Left lung (tissue), 10 donors: ENCODE results near the gene POLD4. TPM values are rescaled to one million over a fixed set of nuclear protein-coding genes. Genes with fewer than 3 reads are reported as not detected.

Experiments used
- ATAC-seq: fragments of 200-7000 bp; cut with Tn5 transposase; one replicate; pipeline ENCODE4 v1.9.1; 2020; ENCODE audit warnings: moderate library complexity
- DNase-seq, 4 donors: peaks; one replicate each; pipeline ENCODE4 v3.0.0-alpha.2; 2013 to 2020
- H3K27ac ChIP-seq, 2 donors: fragments of 200-600 bp; sonication (generic) in 1 of 2; one replicate each; pipeline versions ENCODE4 v1.5.0 to v1.8.0; 2020 to 2021
- H3K27me3 ChIP-seq, 2 donors: fragments of 200-600 bp; sonication (generic) in 1 of 2; one replicate each; pipeline versions ENCODE4 v1.5.0 to v1.8.0; 2020 to 2021
- H3K36me3 ChIP-seq, 2 donors: fragments of 200-600 bp; sonication (generic) in 1 of 2; one replicate each; pipeline versions ENCODE4 v1.5.0 to v1.8.0; 2020 to 2021
- H3K4me1 ChIP-seq, 2 donors: fragments of 200-600 bp; one replicate each; pipeline ENCODE4 v1.8.0; 2021
- H3K4me3 ChIP-seq, 2 donors: fragments of 200-600 bp; sonication (generic) in 1 of 2; one replicate each; pipeline versions ENCODE4 v1.5.0 to v1.8.0; 2020 to 2021; ENCODE audit warnings: mild to moderate bottlenecking in 1 of 2
- H3K9me3 ChIP-seq, 2 donors: fragments of 200-600 bp; sonication (generic) in 1 of 2; one replicate each; pipeline versions ENCODE4 v1.5.0 to v1.8.0; 2020 to 2021
- CTCF ChIP-seq, 2 donors: fragments of 200-600 bp; sonication (generic) in 1 of 2; IDR thresholded peaks; one replicate each; pipeline versions ENCODE4 v1.5.0 to v1.8.0; 2021; ENCODE audit warnings: antibody characterized with exemption in 2 of 2
- intact Hi-C, 2 donors: fragments of 100-400 bp; cut with DNase I; formaldehyde crosslinking; loops; one replicate each; pipeline versions ENCODE4 v1.11.2 to v1.14.2; 2022
- polyA plus RNA-seq, 6 donors: library from polyadenylated mRNA; unstranded; fragments of 120-200 nt; gene quantifications; one replicate each; pipeline ENCODE4 v1.2.1, GENCODE V29; 2013; ENCODE audit not compliant: insufficient read length in 6 of 6
- total RNA-seq, 2 donors: library from RNA; stranded (reverse); fragmentation: NEBNext Ultra II Directional; extraction: Animal tissue kit (Norgen Biotek cat#: 25700); gene quantifications; one replicate each; pipeline ENCODE4 v1.2.1, GENCODE V29; 2021
- donor health status: DM: no; HTN: yes; CAD: no.
- donor health status: DM: no; HTN: no; CAD: no.

Gene POLD4
- total and polyA plus RNA-seq, 8 donors, result 26.7 to 77.3 (median 33.8) TPM

- Histone ChIP-seq H3K9me3 (no peaks in the 10 kb centered on the region), H3K4me3 (no peak overlapping the region), H3K27me3 (no peaks in the 10 kb centered on the region), H3K27ac (no peak overlapping the region), H3K4me1 (peaks cover 0 to 32% of the 10 kb centered on the region in 2 donors), H3K36me3 (peaks cover 0 to 50% of the 10 kb centered on the region in 2 donors)
- TF ChIP-seq CTCF (IDR thresholded peaks at IDR 0.05), result no peak
- intact Hi-C loops, result no loop called here
- DNase-seq, result peak in 1 of 4 donors; percentile 57
- ATAC-seq, result no peak
Observed at GRCh38 chr11:67309661-67310061, 43.7 kb downstream of the POLD4 start.

- Histone ChIP-seq H3K4me3 (no peak overlapping the region), H3K27ac (no peak overlapping the region), H3K36me3 (peaks cover 0 to 50% of the 10 kb centered on the region in 2 donors), H3K27me3 (no peaks in the 10 kb centered on the region), H3K4me1 (peaks cover 0 to 37% of the 10 kb centered on the region in 2 donors), H3K9me3 (no peaks in the 10 kb centered on the region)
- ATAC-seq (no peak), DNase-seq (peak in 1 of 4 donors; percentile 49)
- intact Hi-C loops, result no loop called here
- no peak for TF ChIP-seq CTCF (IDR thresholded peaks at IDR 0.05)
Observed at GRCh38 chr11:67309166-67309565, 44.2 kb downstream of the POLD4 start.

- DNase-seq (peak in 1 of 4 donors; percentile 59), ATAC-seq (no peak)
- no peak for TF ChIP-seq CTCF (IDR thresholded peaks at IDR 0.05)
- no peak overlapping the region for H3K27ac ChIP-seq
- H3K36me3 ChIP-seq, result peaks cover 0 to 50% of the 10 kb centered on the region in 2 donors
- no peak overlapping the region for H3K4me3 ChIP-seq
- H3K4me1 ChIP-seq, result peaks cover 0 to 36% of the 10 kb centered on the region in 2 donors
- no peaks in the 10 kb centered on the region for H3K9me3 ChIP-seq
- H3K27me3 ChIP-seq, result no peaks in the 10 kb centered on the region
- intact Hi-C loops, result no loop called here
Observed at GRCh38 chr11:67308031-67308866, 45.1 kb downstream of the POLD4 start.

GRCh38 chr11:67307545-67308001 is 45.8 kb downstream of the POLD4 start:
- no peak for ATAC-seq
- no peak for TF ChIP-seq CTCF (IDR thresholded peaks at IDR 0.05)
- Histone ChIP-seq H3K36me3 (peaks cover 0 to 50% of the 10 kb centered on the region in 2 donors), H3K27ac (no peak overlapping the region), H3K4me1 (peaks cover 3 to 35% of the 10 kb centered on the region in 2 donors), H3K9me3 (no peaks in the 10 kb centered on the region), H3K27me3 (no peaks in the 10 kb centered on the region), H3K4me3 (no peak overlapping the region)
- DNase-seq, result no peak
- intact Hi-C loops, result no loop called here

GRCh38 chr11:67306769-67307544 is 46.4 kb downstream of the POLD4 start:
- intact Hi-C loops, result no loop called here
- no peak for ATAC-seq
- peaks cover 0 to 55% of the 10 kb centered on the region in 2 donors for H3K36me3 ChIP-seq

More at GRCh38 chr11:67306769-67307544, 46.4 kb downstream of the POLD4 start:
- TF ChIP-seq CTCF (IDR thresholded peaks at IDR 0.05), result no peak
- DNase-seq, result no peak
- Histone ChIP-seq H3K27ac (no peak overlapping the region), H3K4me3 (no peak overlapping the region), H3K27me3 (no peaks in the 10 kb centered on the region), H3K9me3 (no peaks in the 10 kb centered on the region), H3K4me1 (peaks cover 9 to 35% of the 10 kb centered on the region in 2 donors)
